ENCODE data around the gene CLPX. TPM values are rescaled to one million over a fixed set of nuclear protein-coding genes. Genes with fewer than 3 reads are reported as not detected.
A peak's percentile ranks its signal among the peaks of the same experiment; 100 is the strongest.

CLPX gene
- total RNA-seq, 2 experiments from 2014 or later: 26.0 to 53.3 TPM

- Histone ChIP-seq H3K4me3 (ENCODE audit: low read depth, low read length, poor library complexity, severe bottlenecking) (no peak overlapping the region), H4K20me1 (ENCODE audit: insufficient read depth, low read length) (no peaks in the 10 kb centered on the region), H3K36me3 (ENCODE audit: insufficient read depth, low read length) (no peaks in the 10 kb centered on the region), H3K27ac (ENCODE audit: low read depth, low read length, poor library complexity, severe bottlenecking) (no peak overlapping the region), H2AFZ (ENCODE audit: low read length) (no peak overlapping the region), H3K9me2 (ENCODE audit: insufficient read depth, low read length) (no peaks in the 10 kb centered on the region), H3K4me2 (ENCODE audit: low read length) (no peak overlapping the region), H3K79me2 (ENCODE audit: insufficient read depth, low read depth, low read length) (no peaks in the 10 kb centered on the region), H3K9me3 (ENCODE audit: low read length) (no peaks in the 10 kb centered on the region), H3K4me1 (ENCODE audit: insufficient read depth, low read length, poor library complexity, severe bottlenecking) (no peaks in the 10 kb centered on the region)
- no peak for DNase-seq (ENCODE audit: low spot score)
- POLR2A ChIA-PET: interaction anchor here (1.0 kb wide), 1 partner anchor 13 kb away, joined by 3 read pairs; no protein-coding TSS in a partner anchor
- no TSS peak for BruUV-seq (replicated peaks)
- intact Hi-C loops (cut with micrococcal nuclease; ENCODE audit: unreplicated experiment): no loop called here
- no peak for TF ChIP-seq CTCF (conservative IDR thresholded peaks at IDR 0.05; ENCODE audit: low read length)
- CTCF ChIA-PET (ENCODE audit: unreplicated experiment): no interaction called here
These were observed 9.8 kb upstream of the CLPX start for GRCh38 chr15:65194826-65195547.

- intact Hi-C loops (cut with micrococcal nuclease; ENCODE audit: unreplicated experiment): no loop called here
- CTCF ChIA-PET (ENCODE audit: unreplicated experiment): no interaction called here
- POLR2A ChIA-PET: interaction anchor here (0.6 kb wide), 1 partner anchor 301 kb away, joined by 3 read pairs; no protein-coding TSS in a partner anchor
These were observed 6.9 kb upstream of the CLPX start for GRCh38 chr15:65192016-65192415.

More at GRCh38 chr15:65192016-65192415, 6.9 kb upstream of the CLPX start:
- H3K79me2 ChIP-seq (ENCODE audit: insufficient read depth, low read depth, low read length): no peaks in the 10 kb centered on the region
- H3K27ac ChIP-seq (ENCODE audit: low read depth, low read length, poor library complexity, severe bottlenecking): no peak overlapping the region
- no peaks in the 10 kb centered on the region for H3K9me3 ChIP-seq (ENCODE audit: low read length)
- peak; percentile 17 for DNase-seq (ENCODE audit: low spot score)
- TF ChIP-seq CTCF (conservative IDR thresholded peaks at IDR 0.05; ENCODE audit: low read length): no peak
- no peak for TF ChIP-seq EZH2phosphoT487 (IDR thresholded peaks at IDR 0.05; ENCODE audit: borderline replicate concordance, low read depth, low read length)
- no peaks in the 10 kb centered on the region for H3K9me2 ChIP-seq (ENCODE audit: insufficient read depth, low read length)
- H3K36me3 ChIP-seq (ENCODE audit: insufficient read depth, low read length): no peaks in the 10 kb centered on the region
- no peak overlapping the region for H3K4me3 ChIP-seq (ENCODE audit: low read depth, low read length, poor library complexity, severe bottlenecking)
- H3K4me2 ChIP-seq (ENCODE audit: low read length): no peak overlapping the region
- peaks cover 5% of the 10 kb centered on the region for H3K4me1 ChIP-seq (ENCODE audit: insufficient read depth, low read length, poor library complexity, severe bottlenecking)
- no peaks in the 10 kb centered on the region for H4K20me1 ChIP-seq (ENCODE audit: insufficient read depth, low read length)
- no peak overlapping the region for H2AFZ ChIP-seq (ENCODE audit: low read length)
- BruUV-seq (replicated peaks): no TSS peak

All from OCI-LY7 (cell line).